Keratinocyte (primary cell): ENCODE data around the gene IL4R. TPM values are rescaled to one million over a fixed set of nuclear protein-coding genes. Genes with fewer than 3 reads are reported as not detected.

ENCODE experiments used
- DNase-seq: peaks from one replicate; pipeline ENCODE4 v3.0.0-alpha.2; 2011; ENCODE audit warnings: low read depth, missing footprints, low spot score
- FAIRE-seq: peaks from 2 replicates; lab custom pipeline; 2011; peaks lifted over from hg19 to GRCh38; lab: Jason Lieb, UNC
- H2AFZ ChIP-seq: 2 replicates; pipeline ENCODE4 v1.6.0; 2012; ENCODE audit warnings: low read length, control low read depth, inconsistent platforms; ENCODE audit not compliant: control insufficient read depth
- H3K27ac ChIP-seq: 2 replicates; pipeline ENCODE4 v1.5.1; 2011; ENCODE audit warnings: low read length; ENCODE audit not compliant: control insufficient read depth, insufficient read depth
- H3K27me3 ChIP-seq: 3 replicates; pipeline ENCODE4 v1.6.0; 2011; ENCODE audit warnings: low read length; ENCODE audit not compliant: control insufficient read depth, insufficient read depth; ENCODE audit errors: extremely low read depth
- H3K36me3 ChIP-seq, 2 experiments: 2 replicates in 1 of 2; 3 replicates in 1 of 2; pipeline ENCODE4 v1.5.1; 2011; ENCODE audit warnings: low read length in 2 of 2, mild to moderate bottlenecking in 1 of 2; ENCODE audit not compliant: control insufficient read depth in 2 of 2, insufficient read depth in 2 of 2; ENCODE audit errors: extremely low read depth in 1 of 2
- H3K4me1 ChIP-seq: 3 replicates; pipeline ENCODE4 v1.5.1; 2011; ENCODE audit warnings: low read length; ENCODE audit not compliant: control insufficient read depth, insufficient read depth; ENCODE audit errors: extremely low read depth
- H3K4me2 ChIP-seq: 3 replicates; pipeline ENCODE4 v1.6.0; 2011; ENCODE audit warnings: low read depth, low read length; ENCODE audit not compliant: control insufficient read depth, insufficient read depth; ENCODE audit errors: extremely low read depth
- H3K4me3 ChIP-seq, 3 experiments: fragments of 200-600 bp in 1 of 3; sonication (generic) in 1 of 3; 2 replicates in 2 of 3; 3 replicates in 1 of 3; pipeline ENCODE4 v1.5.1; 2011 to 2016; ENCODE audit warnings: low read length in 3 of 3, mild to moderate bottlenecking in 3 of 3, control low read depth in 2 of 3, inconsistent platforms in 1 of 3, low read depth in 1 of 3, mixed read lengths in 1 of 3, mixed run types in 1 of 3, moderate library complexity in 1 of 3; ENCODE audit not compliant: control insufficient read depth in 2 of 3, insufficient read depth in 2 of 3; ENCODE audit errors: extremely low read depth in 1 of 3
- H3K79me2 ChIP-seq: 2 replicates; pipeline ENCODE4 v1.6.0; 2012; ENCODE audit warnings: low read length; ENCODE audit not compliant: control insufficient read depth, insufficient read depth
- H3K9ac ChIP-seq: 3 replicates; pipeline ENCODE4 v1.6.0; 2011; ENCODE audit warnings: low read length; ENCODE audit not compliant: control insufficient read depth, insufficient read depth; ENCODE audit errors: extremely low read depth
- H3K9me1 ChIP-seq: 3 replicates; pipeline ENCODE4 v1.6.0; 2011; ENCODE audit warnings: low read length; ENCODE audit not compliant: control insufficient read depth, insufficient read depth; ENCODE audit errors: extremely low read depth
- H3K9me3 ChIP-seq: 2 replicates; pipeline ENCODE4 v1.5.1; 2012; ENCODE audit warnings: low read depth, low read length; ENCODE audit not compliant: control insufficient read depth
- H4K20me1 ChIP-seq: 3 replicates; pipeline ENCODE4 v1.6.0; 2011; ENCODE audit warnings: low read length; ENCODE audit not compliant: control insufficient read depth, insufficient read depth; ENCODE audit errors: extremely low read depth
- EZH2 ChIP-seq: IDR thresholded peaks from one replicate; pipeline ENCODE4 v1.6.1; 2012; ENCODE audit warnings: inconsistent platforms, mild to moderate bottlenecking, low read length, moderate library complexity
- dilution Hi-C: fragments of 300-500 bp; cut with MboI; formaldehyde crosslinking; loops from one replicate; pipeline ENCODE4 v1.7.0; 2020; ENCODE audit warnings: low sequenced_read_pairs; ENCODE audit not compliant: extremely low pct_ligation_motif_present
- polyA plus RNA-seq, 5 experiments: library from polyadenylated mRNA; depleted of rRNA in 3 of 5; stranded (reverse) in 3 of 5; stranded (forward) in 1 of 5; unstranded in 1 of 5; fragments of >200 nt; gene quantifications; 1 replicate in 1 of 5; 2 replicates in 3 of 5; 3 replicates in 1 of 5; pipeline versions ENCODE4 v1.2.1 to v1.2.3, GENCODE V29; 2011 to 2012; ENCODE audit warnings: missing spikeins in 2 of 5, low read depth in 1 of 5, low replicate concordance in 1 of 5
- TF ChIP-seq, protein P1 (sequence below), 3 experiments: IDR thresholded peaks in 1 of 3; conservative IDR thresholded peaks in 1 of 3; optimal IDR thresholded peaks in 1 of 3; 2 replicates in 2 of 3; 3 replicates in 1 of 3; pipeline versions ENCODE3 to v1.5.1; 2011; ENCODE audit warnings: low read length in 3 of 3, mild to moderate bottlenecking in 3 of 3, moderate library complexity in 2 of 3, control low read depth in 1 of 3, inconsistent platforms in 1 of 3; ENCODE audit not compliant: insufficient read depth in 2 of 3; ENCODE audit errors: extremely low read depth in 1 of 3

The IL4R gene
- polyA plus RNA-seq, 1 donor (not counting 4 experiments of a cell fraction or from before 2014, with no cell fraction given), result 60.5 TPM

DNA sequence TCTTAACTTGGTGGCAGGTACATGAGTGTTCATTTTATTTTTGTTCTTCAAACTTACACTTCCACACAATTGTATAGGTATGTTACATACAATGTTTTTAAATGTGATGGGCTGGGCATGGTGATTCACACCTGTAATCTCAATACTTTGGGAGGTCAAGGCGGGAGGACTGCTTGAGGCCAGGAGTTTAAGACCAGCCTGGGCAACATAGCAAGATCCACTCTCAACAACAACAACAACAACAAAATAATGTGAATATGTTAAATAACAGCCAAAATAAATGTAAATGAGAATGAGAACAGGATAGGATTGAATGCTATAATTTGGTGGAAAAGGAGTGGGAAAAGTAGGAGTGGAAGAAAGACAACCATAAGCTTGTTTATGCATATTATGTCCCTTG is 47.8 kb upstream of the IL4R start:
- DNase-seq (no peak), FAIRE-seq (no peak)
- H3K79me2 ChIP-seq, result peaks cover 24% of the 10 kb centered on the region
- TF ChIP-seq EZH2, result no peak
- TF ChIP-seq, protein P1, sequence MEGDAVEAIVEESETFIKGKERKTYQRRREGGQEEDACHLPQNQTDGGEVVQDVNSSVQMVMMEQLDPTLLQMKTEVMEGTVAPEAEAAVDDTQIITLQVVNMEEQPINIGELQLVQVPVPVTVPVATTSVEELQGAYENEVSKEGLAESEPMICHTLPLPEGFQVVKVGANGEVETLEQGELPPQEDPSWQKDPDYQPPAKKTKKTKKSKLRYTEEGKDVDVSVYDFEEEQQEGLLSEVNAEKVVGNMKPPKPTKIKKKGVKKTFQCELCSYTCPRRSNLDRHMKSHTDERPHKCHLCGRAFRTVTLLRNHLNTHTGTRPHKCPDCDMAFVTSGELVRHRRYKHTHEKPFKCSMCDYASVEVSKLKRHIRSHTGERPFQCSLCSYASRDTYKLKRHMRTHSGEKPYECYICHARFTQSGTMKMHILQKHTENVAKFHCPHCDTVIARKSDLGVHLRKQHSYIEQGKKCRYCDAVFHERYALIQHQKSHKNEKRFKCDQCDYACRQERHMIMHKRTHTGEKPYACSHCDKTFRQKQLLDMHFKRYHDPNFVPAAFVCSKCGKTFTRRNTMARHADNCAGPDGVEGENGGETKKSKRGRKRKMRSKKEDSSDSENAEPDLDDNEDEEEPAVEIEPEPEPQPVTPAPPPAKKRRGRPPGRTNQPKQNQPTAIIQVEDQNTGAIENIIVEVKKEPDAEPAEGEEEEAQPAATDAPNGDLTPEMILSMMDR (optimal IDR thresholded peaks at IDR 0.05 in 1 of 3, IDR thresholded peaks at IDR 0.05 in 1 of 3, conservative IDR thresholded peaks at IDR 0.05 in 1 of 3; ENCODE audit: extremely low read depth in 1 of 3, insufficient read depth in 2 of 3, low read length in 3 of 3), result no peak
- dilution Hi-C loops, result no loop called here
- H3K4me1 ChIP-seq, result peaks cover 28% of the 10 kb centered on the region
- H3K27ac ChIP-seq, result no peak overlapping the region
- H3K27me3 ChIP-seq, result no peaks in the 10 kb centered on the region
- H2AFZ ChIP-seq, result no peak overlapping the region
- H3K9me1 ChIP-seq, result no peaks in the 10 kb centered on the region
- H3K9me3 ChIP-seq, result no peaks in the 10 kb centered on the region
- H3K9ac ChIP-seq, result no peak overlapping the region
- H4K20me1 ChIP-seq, result no peaks in the 10 kb centered on the region
- no peak overlapping the region for H3K4me2 ChIP-seq
- H3K4me3 ChIP-seq, result no peak overlapping the region
- peaks cover 0 to 3% of the 10 kb centered on the region in 2 experiments for H3K36me3 ChIP-seq

DNA sequence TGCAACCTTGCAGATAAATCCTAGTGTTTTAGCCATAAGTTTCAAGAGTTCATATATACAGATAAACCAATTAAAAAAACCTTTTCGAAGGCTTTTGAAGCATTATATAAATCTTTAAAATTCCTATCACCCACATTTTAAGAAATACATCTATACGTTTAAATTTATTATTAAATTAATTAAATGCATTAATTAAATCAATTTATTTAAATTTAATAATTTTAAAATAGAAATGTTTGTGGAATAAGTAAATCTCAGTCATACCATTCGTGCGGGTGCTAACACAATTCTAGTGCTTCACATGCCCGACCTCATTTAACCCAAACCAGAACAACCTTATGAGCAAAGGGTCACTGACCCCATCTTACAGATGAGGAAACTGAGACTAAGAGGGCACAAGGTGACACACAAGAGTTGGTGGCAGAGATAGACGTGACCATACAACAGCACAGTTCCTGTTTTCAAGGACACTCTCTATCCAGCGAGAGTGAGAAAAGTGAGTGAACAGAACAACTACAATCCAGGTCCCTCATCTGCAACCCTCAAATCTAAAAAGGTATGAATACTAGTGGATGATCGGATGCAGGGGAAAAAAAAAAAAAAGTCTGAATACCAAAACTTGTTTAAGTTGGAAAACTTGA is 46.6 kb upstream of the IL4R start:
- no peak overlapping the region for H3K9ac ChIP-seq
- H2AFZ ChIP-seq, result no peak overlapping the region
- H3K9me1 ChIP-seq, result no peaks in the 10 kb centered on the region
- FAIRE-seq (no peak), DNase-seq (no peak)
- H3K27me3 ChIP-seq, result no peaks in the 10 kb centered on the region
- H3K9me3 ChIP-seq, result no peaks in the 10 kb centered on the region
- H3K27ac ChIP-seq, result no peak overlapping the region
- H3K4me3 ChIP-seq, result peak overlapping the region in 1 of 3 experiments; percentile 90
- no peaks in the 10 kb centered on the region for H4K20me1 ChIP-seq
- peaks cover 28% of the 10 kb centered on the region for H3K4me1 ChIP-seq
- H3K79me2 ChIP-seq, result peaks cover 18% of the 10 kb centered on the region
- H3K36me3 ChIP-seq, result peaks cover 0 to 3% of the 10 kb centered on the region in 2 experiments
- peak overlapping the region; percentile 93 for H3K4me2 ChIP-seq
- TF ChIP-seq, protein P1 (optimal IDR thresholded peaks at IDR 0.05 in 1 of 3, IDR thresholded peaks at IDR 0.05 in 1 of 3, conservative IDR thresholded peaks at IDR 0.05 in 1 of 3; ENCODE audit: extremely low read depth in 1 of 3, insufficient read depth in 2 of 3, low read length in 3 of 3), result no peak
- no peak for TF ChIP-seq EZH2
- dilution Hi-C loops, result no loop called here
